Adrenal gland (tissue), 5 donors: ENCODE data around the gene SPINT2.

ENCODE experiments used
- CTCF ChIP-seq, 6 experiments: fragments of 450-650 bp in 4 of 6; fragments of 200-600 bp in 2 of 6; sonication (generic) in 1 of 6; IDR thresholded peaks; 1 replicate in 5 of 6; 2 replicates in 1 of 6; pipeline versions ENCODE4 v1.5.1 to v1.8.0; 2016 to 2021; ENCODE audit warnings: antibody characterized with exemption in 6 of 6, mild to moderate bottlenecking in 2 of 6, moderate library complexity in 1 of 6
- POLR2A ChIP-seq, 2 donors: fragments of 450-650 bp; IDR thresholded peaks; one replicate each; pipeline ENCODE4 v1.6.1; 2017; ENCODE audit warnings: antibody characterized with exemption in 2 of 2, mild to moderate bottlenecking in 2 of 2, moderate library complexity in 1 of 2
- donor health status: DM: no; HTN: no; CAD: no.

- TF ChIP-seq CTCF (IDR thresholded peaks at IDR 0.05) (no peak), POLR2A (IDR thresholded peaks at IDR 0.05) (no peak)
Measured at GRCh38 chr19:38252385-38252784, 12.0 kb upstream of the SPINT2 start.
